ENCODE results near the gene GLE1.

The GLE1 gene

GRCh38 chr9:128552744-128553440 is 48.4 kb downstream of the GLE1 start:
- Histone ChIP-seq H3K4me3 (ENCODE audit: low read depth, low read length, poor library complexity, severe bottlenecking) (peak overlapping the region; percentile 96), H3K4me1 (ENCODE audit: insufficient read depth, low read length, severe bottlenecking) (peaks cover 53% of the 10 kb centered on the region), H2AFZ (ENCODE audit: low read length) (no peak overlapping the region), H3K79me2 (ENCODE audit: insufficient read depth, low read length) (peaks cover 35% of the 10 kb centered on the region), H3K9me2 (ENCODE audit: low read depth, low read length) (no peaks in the 10 kb centered on the region), H3K27me3 (ENCODE audit: insufficient read depth, low read length) (no peaks in the 10 kb centered on the region), H3K36me3 (ENCODE audit: insufficient read depth, low read length) (no peaks in the 10 kb centered on the region), H3K9me3 (ENCODE audit: low read length) (no peaks in the 10 kb centered on the region), H3K9ac (ENCODE audit: low read length) (peak overlapping the region; percentile 93), H3K4me2 (ENCODE audit: low read length) (peak overlapping the region; percentile 88), H4K20me1 (ENCODE audit: insufficient read depth, low read length) (no peaks in the 10 kb centered on the region), H3K27ac (ENCODE audit: low read depth, low read length, poor library complexity, severe bottlenecking) (peak overlapping the region; percentile 10), H3F3A (ENCODE audit: insufficient read depth, low read length) (no peaks in the 10 kb centered on the region)
- no peak for TF ChIP-seq EZH2 (IDR thresholded peaks at IDR 0.05; ENCODE audit: borderline replicate concordance, low read length)
- TF ChIP-seq, protein P1, sequence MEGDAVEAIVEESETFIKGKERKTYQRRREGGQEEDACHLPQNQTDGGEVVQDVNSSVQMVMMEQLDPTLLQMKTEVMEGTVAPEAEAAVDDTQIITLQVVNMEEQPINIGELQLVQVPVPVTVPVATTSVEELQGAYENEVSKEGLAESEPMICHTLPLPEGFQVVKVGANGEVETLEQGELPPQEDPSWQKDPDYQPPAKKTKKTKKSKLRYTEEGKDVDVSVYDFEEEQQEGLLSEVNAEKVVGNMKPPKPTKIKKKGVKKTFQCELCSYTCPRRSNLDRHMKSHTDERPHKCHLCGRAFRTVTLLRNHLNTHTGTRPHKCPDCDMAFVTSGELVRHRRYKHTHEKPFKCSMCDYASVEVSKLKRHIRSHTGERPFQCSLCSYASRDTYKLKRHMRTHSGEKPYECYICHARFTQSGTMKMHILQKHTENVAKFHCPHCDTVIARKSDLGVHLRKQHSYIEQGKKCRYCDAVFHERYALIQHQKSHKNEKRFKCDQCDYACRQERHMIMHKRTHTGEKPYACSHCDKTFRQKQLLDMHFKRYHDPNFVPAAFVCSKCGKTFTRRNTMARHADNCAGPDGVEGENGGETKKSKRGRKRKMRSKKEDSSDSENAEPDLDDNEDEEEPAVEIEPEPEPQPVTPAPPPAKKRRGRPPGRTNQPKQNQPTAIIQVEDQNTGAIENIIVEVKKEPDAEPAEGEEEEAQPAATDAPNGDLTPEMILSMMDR (IDR thresholded peaks at IDR 0.05; ENCODE audit: low read length): no peak

DNA sequence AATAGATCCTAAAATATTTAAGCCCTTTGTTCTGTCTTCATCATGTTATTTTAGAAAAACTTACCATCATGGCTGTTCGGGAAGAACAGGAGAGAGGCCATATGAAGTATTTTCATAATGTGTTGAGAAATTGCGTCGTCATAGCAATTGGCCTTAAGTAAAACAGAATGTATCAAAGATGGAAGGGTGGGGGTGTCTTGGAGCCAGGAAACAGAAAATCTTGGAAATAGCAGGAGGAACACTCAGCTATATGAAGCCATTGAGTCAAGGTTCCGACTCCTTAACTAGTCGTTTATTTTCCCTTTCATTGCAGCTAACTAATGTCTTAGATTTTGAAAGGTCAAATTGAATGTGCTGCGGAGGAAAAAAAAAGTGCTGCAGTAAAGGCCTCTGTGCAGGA is 49.2 kb downstream of the GLE1 start:
- Histone ChIP-seq H3K4me2 (ENCODE audit: low read length) (peak overlapping the region; percentile 88), H3K27me3 (ENCODE audit: insufficient read depth, low read length) (no peaks in the 10 kb centered on the region), H3K79me2 (ENCODE audit: insufficient read depth, low read length) (peaks cover 35% of the 10 kb centered on the region), H3K4me1 (ENCODE audit: insufficient read depth, low read length, severe bottlenecking) (peaks cover 62% of the 10 kb centered on the region), H3K9me3 (ENCODE audit: low read length) (no peaks in the 10 kb centered on the region), H4K20me1 (ENCODE audit: insufficient read depth, low read length) (no peaks in the 10 kb centered on the region), H2AFZ (ENCODE audit: low read length) (no peak overlapping the region), H3K9me2 (ENCODE audit: low read depth, low read length) (no peaks in the 10 kb centered on the region), H3K27ac (ENCODE audit: low read depth, low read length, poor library complexity, severe bottlenecking) (peak overlapping the region; percentile 0), H3F3A (ENCODE audit: insufficient read depth, low read length) (no peaks in the 10 kb centered on the region), H3K36me3 (ENCODE audit: insufficient read depth, low read length) (no peaks in the 10 kb centered on the region), H3K9ac (ENCODE audit: low read length) (peak overlapping the region; percentile 93), H3K4me3 (ENCODE audit: low read depth, low read length, poor library complexity, severe bottlenecking) (peak overlapping the region; percentile 96)
- no peak for TF ChIP-seq EZH2 (IDR thresholded peaks at IDR 0.05; ENCODE audit: borderline replicate concordance, low read length)
- TF ChIP-seq, protein P1 (IDR thresholded peaks at IDR 0.05; ENCODE audit: low read length): no peak

DNA sequence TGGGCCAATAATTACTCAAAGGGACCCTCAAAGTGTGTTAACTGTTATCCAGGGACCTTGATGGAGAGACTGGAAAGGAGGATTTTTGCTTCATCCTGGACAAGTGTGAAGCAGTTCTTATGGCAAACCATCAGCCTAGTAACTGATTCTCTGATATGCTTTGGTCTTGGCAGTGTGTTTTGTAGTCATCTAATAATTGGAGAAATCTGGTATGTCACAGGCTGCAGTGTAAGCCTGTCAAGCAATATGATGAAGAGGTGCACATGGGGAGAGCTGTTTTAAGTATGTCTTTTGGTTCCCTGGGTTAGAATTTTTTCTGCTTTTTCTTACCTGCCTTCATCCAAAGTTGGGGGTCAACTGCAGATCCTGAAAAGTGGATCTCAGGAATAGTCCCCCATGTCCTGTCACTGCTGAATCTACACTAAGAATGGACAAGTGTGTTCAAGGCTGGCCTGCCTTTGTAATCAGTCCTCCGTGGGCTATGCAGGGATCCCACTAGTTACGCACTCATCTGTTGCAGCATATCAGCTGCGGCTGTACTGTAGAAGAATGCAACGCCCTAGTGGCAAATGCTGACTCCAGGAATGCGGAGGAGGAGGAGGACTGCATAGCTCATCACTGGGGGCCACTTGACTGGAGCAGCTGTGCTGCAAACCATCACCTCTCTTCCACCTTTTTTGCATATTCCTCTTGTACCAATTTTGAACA is 49.8 kb downstream of the GLE1 start:
- Histone ChIP-seq H3F3A (ENCODE audit: insufficient read depth, low read length) (no peaks in the 10 kb centered on the region), H3K79me2 (ENCODE audit: insufficient read depth, low read length) (peaks cover 38% of the 10 kb centered on the region), H2AFZ (ENCODE audit: low read length) (no peak overlapping the region), H4K20me1 (ENCODE audit: insufficient read depth, low read length) (no peaks in the 10 kb centered on the region), H3K4me3 (ENCODE audit: low read depth, low read length, poor library complexity, severe bottlenecking) (peak overlapping the region; percentile 96), H3K9me3 (ENCODE audit: low read length) (no peaks in the 10 kb centered on the region), H3K9me2 (ENCODE audit: low read depth, low read length) (no peaks in the 10 kb centered on the region), H3K4me1 (ENCODE audit: insufficient read depth, low read length, severe bottlenecking) (peaks cover 68% of the 10 kb centered on the region), H3K9ac (ENCODE audit: low read length) (peak overlapping the region; percentile 93), H3K4me2 (ENCODE audit: low read length) (peak overlapping the region; percentile 88), H3K36me3 (ENCODE audit: insufficient read depth, low read length) (no peaks in the 10 kb centered on the region), H3K27ac (ENCODE audit: low read depth, low read length, poor library complexity, severe bottlenecking) (peak overlapping the region; percentile 0), H3K27me3 (ENCODE audit: insufficient read depth, low read length) (no peaks in the 10 kb centered on the region)
- TF ChIP-seq EZH2 (IDR thresholded peaks at IDR 0.05; ENCODE audit: borderline replicate concordance, low read length): no peak
- TF ChIP-seq, protein P1 (IDR thresholded peaks at IDR 0.05; ENCODE audit: low read length): no peak

Measured in OCI-LY1 (cell line).